HepG2 (cell line): ENCODE measurements around the gene NDOR1. TPM values are rescaled to one million over a fixed set of nuclear protein-coding genes. Genes with fewer than 3 reads are reported as not detected.

Source experiments
- CHCHD3 ChIP-seq: sonication (generic); formaldehyde crosslinking; IDR thresholded peaks from 2 replicates; pipeline ENCODE4 v1.8.0; 2022; ENCODE audit warnings: mild to moderate bottlenecking, missing genetic modification reagents, moderate library complexity
- EHMT2 ChIP-seq: fragments of 200-600 bp; sonication (generic); IDR thresholded peaks from 2 replicates; pipeline ENCODE4 v1.7.0; 2017; ENCODE audit warnings: antibody characterized with exemption, low read depth, low read length, borderline replicate concordance
- ELF4 ChIP-seq: sonication (generic); formaldehyde crosslinking; IDR thresholded peaks from 2 replicates; pipeline ENCODE4 v1.5.0; 2020; ENCODE audit warnings: missing genetic modification reagents, mild to moderate bottlenecking, moderate library complexity, borderline replicate concordance
- GABPB1 ChIP-seq: IDR thresholded peaks from 2 replicates; pipeline ENCODE4 v1.6.1; 2016; ENCODE audit warnings: mild to moderate bottlenecking, missing genetic modification reagents, moderate library complexity, missing compliant biosample characterization
- HIVEP1 ChIP-seq: sonication (generic); formaldehyde crosslinking; IDR thresholded peaks from 2 replicates; pipeline ENCODE4 v1.4.0; 2020; ENCODE audit warnings: mild to moderate bottlenecking, missing genetic modification reagents
- JUNB ChIP-seq: sonication (generic); formaldehyde crosslinking; IDR thresholded peaks from 2 replicates; pipeline ENCODE4 v1.8.0; 2022; ENCODE audit warnings: missing genetic modification reagents, mild to moderate bottlenecking, borderline replicate concordance
- KLF6 ChIP-seq: IDR thresholded peaks from 2 replicates; pipeline ENCODE4 v1.8.0; 2016; ENCODE audit warnings: missing biosample characterization, missing genetic modification reagents
- MAFF ChIP-seq: IDR thresholded peaks from 2 replicates; pipeline ENCODE4 v1.6.1; 2011; ENCODE audit warnings: low read depth, low read length, improper control_type of control experiment
- NFE2L2 ChIP-seq: fragments of 150-350 bp; IDR thresholded peaks from 2 replicates; pipeline ENCODE4 v1.6.1; 2014; ENCODE audit warnings: low read length
- PHF21A ChIP-seq: sonication (generic); formaldehyde crosslinking; IDR thresholded peaks from 2 replicates; pipeline ENCODE4 v1.5.0; 2020; ENCODE audit warnings: mild to moderate bottlenecking, missing genetic modification reagents
- SOX5 ChIP-seq: IDR thresholded peaks from 2 replicates; pipeline ENCODE4 v1.6.1; 2016; ENCODE audit warnings: borderline replicate concordance
- TEAD2 ChIP-seq: sonication (generic); formaldehyde crosslinking; IDR thresholded peaks from 2 replicates; pipeline ENCODE4 v1.9.0; 2021; ENCODE audit warnings: missing genetic modification reagents
- ZNF224 ChIP-seq: sonication (generic); formaldehyde crosslinking; IDR thresholded peaks from 2 replicates; pipeline ENCODE4 v1.5.0; 2020; ENCODE audit warnings: mild to moderate bottlenecking, missing genetic modification reagents
- polyA plus RNA-seq, 8 experiments: library from polyadenylated mRNA; depleted of rRNA in 3 of 8; stranded (reverse) in 7 of 8; unstranded in 1 of 8; fragments of >200 nt; fragmentation: Illumina TruSeq in 4 of 8; extraction: Trizol in 4 of 8; gene quantifications; 2 replicates each; pipeline versions ENCODE4 v1.2.1 to v1.2.3, GENCODE V29; 2011 to 2016; ENCODE audit warnings: low read depth in 4 of 8, missing spikeins in 1 of 8, mixed read lengths in 1 of 8; ENCODE audit not compliant: insufficient read depth in 1 of 8
- total RNA-seq, 5 experiments: library from RNA; depleted of rRNA; stranded (reverse); fragments of >200 nt; fragmentation: Illumina TruSeq; extraction: Trizol; gene quantifications; 2 replicates each; pipeline ENCODE4 v1.2.3, GENCODE V29; 2016; ENCODE audit warnings: low read depth in 1 of 5
- TF ChIP-seq, protein P1 (sequence below): sonication (generic); formaldehyde crosslinking; IDR thresholded peaks from 2 replicates; pipeline ENCODE4 v1.5.1; 2020; ENCODE audit warnings: missing genetic modification reagents, mild to moderate bottlenecking, borderline replicate concordance
- TF ChIP-seq, protein P2 (sequence below): sonication (generic); formaldehyde crosslinking; IDR thresholded peaks from 2 replicates; pipeline ENCODE4 v1.5.0; 2020; ENCODE audit warnings: mild to moderate bottlenecking, missing genetic modification reagents
- TF ChIP-seq, protein P3 (sequence below): sonication (generic); formaldehyde crosslinking; IDR thresholded peaks from 2 replicates; pipeline ENCODE4 v1.5.1; 2020; ENCODE audit warnings: missing genetic modification reagents, mild to moderate bottlenecking, borderline replicate concordance
- TF ChIP-seq, protein P4 (sequence below): conservative IDR thresholded peaks from 2 replicates; pipeline ENCODE4 v1.6.1; 2018; ENCODE audit warnings: missing genetic modification reagents
- TF ChIP-seq, protein P5 (sequence below): sonication (generic); formaldehyde crosslinking; IDR thresholded peaks from 2 replicates; pipeline ENCODE4 v1.4.0; 2020; ENCODE audit warnings: low read depth, missing genetic modification reagents

The NDOR1 gene
- total and polyA plus RNA-seq, 2 of the 13 experiments (the other 11 are each of a cell fraction or from before 2014, with no cell fraction given): 3.6 to 8.7 TPM

DNA sequence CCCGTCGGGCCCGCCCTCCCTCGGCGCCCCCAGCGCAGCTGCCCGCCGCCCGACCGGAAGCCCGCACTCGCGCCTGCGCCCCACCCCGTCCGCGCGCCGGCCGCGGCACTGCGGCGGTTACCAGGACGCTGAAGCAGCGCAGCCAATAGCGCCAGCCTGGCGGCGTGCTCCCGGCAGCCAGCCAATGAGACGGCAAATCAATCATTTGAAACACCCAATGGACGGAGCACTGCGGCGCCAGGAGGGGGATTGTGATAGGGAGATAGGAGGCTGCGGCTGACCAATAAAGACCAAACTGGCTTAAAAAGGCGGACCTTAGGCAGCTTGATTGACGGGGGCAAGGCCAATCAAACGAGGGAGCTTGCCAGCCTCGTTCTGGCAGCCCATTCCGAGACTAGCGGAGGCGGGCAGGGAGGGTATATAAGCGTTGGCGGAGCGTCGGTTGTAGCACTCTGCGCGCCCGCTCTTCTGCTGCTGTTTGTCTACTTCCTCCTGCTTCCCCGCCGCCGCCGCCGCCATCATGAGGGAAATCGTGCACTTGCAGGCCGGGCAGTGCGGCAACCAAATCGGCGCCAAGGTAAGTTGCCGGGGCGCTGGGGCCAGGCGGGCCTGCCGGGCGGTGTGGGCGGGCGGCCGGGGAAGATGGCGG, 35.5 kb downstream of the NDOR1 start, which contains the start of gene TUBB4B (continued):
- TF ChIP-seq, protein P1, sequence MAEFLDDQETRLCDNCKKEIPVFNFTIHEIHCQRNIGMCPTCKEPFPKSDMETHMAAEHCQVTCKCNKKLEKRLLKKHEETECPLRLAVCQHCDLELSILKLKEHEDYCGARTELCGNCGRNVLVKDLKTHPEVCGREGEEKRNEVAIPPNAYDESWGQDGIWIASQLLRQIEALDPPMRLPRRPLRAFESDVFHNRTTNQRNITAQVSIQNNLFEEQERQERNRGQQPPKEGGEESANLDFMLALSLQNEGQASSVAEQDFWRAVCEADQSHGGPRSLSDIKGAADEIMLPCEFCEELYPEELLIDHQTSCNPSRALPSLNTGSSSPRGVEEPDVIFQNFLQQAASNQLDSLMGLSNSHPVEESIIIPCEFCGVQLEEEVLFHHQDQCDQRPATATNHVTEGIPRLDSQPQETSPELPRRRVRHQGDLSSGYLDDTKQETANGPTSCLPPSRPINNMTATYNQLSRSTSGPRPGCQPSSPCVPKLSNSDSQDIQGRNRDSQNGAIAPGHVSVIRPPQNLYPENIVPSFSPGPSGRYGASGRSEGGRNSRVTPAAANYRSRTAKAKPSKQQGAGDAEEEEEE (CRISPR knock-in tag): no peak
- TF ChIP-seq PHF21A: no peak; the same call in 1 of the 2 replicates
- TF ChIP-seq, protein P2, sequence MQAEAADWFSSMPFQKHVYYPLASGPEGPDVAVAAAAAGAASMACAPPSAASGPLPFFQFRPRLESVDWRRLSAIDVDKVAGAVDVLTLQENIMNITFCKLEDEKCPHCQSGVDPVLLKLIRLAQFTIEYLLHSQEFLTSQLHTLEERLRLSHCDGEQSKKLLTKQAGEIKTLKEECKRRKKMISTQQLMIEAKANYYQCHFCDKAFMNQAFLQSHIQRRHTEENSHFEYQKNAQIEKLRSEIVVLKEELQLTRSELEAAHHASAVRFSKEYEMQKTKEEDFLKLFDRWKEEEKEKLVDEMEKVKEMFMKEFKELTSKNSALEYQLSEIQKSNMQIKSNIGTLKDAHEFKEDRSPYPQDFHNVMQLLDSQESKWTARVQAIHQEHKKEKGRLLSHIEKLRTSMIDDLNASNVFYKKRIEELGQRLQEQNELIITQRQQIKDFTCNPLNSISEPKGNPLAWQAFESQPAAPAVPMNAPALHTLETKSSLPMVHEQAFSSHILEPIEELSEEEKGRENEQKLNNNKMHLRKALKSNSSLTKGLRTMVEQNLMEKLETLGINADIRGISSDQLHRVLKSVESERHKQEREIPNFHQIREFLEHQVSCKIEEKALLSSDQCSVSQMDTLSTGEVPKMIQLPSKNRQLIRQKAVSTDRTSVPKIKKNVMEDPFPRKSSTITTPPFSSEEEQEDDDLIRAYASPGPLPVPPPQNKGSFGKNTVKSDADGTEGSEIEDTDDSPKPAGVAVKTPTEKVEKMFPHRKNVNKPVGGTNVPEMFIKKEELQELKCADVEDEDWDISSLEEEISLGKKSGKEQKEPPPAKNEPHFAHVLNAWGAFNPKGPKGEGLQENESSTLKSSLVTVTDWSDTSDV: 0 out of 2 replicates have a peak, but pooled peaks have one; percentile 30
- TF ChIP-seq CHCHD3 (CRISPR knock-in tag): no peak
- TF ChIP-seq, protein P3, sequence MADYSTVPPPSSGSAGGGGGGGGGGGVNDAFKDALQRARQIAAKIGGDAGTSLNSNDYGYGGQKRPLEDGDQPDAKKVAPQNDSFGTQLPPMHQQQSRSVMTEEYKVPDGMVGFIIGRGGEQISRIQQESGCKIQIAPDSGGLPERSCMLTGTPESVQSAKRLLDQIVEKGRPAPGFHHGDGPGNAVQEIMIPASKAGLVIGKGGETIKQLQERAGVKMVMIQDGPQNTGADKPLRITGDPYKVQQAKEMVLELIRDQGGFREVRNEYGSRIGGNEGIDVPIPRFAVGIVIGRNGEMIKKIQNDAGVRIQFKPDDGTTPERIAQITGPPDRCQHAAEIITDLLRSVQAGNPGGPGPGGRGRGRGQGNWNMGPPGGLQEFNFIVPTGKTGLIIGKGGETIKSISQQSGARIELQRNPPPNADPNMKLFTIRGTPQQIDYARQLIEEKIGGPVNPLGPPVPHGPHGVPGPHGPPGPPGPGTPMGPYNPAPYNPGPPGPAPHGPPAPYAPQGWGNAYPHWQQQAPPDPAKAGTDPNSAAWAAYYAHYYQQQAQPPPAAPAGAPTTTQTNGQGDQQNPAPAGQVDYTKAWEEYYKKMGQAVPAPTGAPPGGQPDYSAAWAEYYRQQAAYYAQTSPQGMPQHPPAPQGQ (CRISPR knock-in tag): no peak
- TF ChIP-seq, protein P4, sequence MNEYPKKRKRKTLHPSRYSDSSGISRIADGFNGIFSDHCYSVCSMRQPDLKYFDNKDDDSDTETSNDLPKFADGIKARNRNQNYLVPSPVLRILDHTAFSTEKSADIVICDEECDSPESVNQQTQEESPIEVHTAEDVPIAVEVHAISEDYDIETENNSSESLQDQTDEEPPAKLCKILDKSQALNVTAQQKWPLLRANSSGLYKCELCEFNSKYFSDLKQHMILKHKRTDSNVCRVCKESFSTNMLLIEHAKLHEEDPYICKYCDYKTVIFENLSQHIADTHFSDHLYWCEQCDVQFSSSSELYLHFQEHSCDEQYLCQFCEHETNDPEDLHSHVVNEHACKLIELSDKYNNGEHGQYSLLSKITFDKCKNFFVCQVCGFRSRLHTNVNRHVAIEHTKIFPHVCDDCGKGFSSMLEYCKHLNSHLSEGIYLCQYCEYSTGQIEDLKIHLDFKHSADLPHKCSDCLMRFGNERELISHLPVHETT (CRISPR knock-in tag): no peak
- no peak for TF ChIP-seq NFE2L2
- TF ChIP-seq GABPB1 (CRISPR knock-in tag): peak; percentile 89
- no peak for TF ChIP-seq ELF4 (CRISPR knock-in tag)
- no peak for TF ChIP-seq HIVEP1 (CRISPR knock-in tag)
- TF ChIP-seq MAFF: no peak
- no peak for TF ChIP-seq JUNB (CRISPR knock-in tag)
- TF ChIP-seq TEAD2 (CRISPR knock-in tag): 0 out of 2 replicates have a peak, but pooled peaks have one; percentile 76
- TF ChIP-seq, protein P5, sequence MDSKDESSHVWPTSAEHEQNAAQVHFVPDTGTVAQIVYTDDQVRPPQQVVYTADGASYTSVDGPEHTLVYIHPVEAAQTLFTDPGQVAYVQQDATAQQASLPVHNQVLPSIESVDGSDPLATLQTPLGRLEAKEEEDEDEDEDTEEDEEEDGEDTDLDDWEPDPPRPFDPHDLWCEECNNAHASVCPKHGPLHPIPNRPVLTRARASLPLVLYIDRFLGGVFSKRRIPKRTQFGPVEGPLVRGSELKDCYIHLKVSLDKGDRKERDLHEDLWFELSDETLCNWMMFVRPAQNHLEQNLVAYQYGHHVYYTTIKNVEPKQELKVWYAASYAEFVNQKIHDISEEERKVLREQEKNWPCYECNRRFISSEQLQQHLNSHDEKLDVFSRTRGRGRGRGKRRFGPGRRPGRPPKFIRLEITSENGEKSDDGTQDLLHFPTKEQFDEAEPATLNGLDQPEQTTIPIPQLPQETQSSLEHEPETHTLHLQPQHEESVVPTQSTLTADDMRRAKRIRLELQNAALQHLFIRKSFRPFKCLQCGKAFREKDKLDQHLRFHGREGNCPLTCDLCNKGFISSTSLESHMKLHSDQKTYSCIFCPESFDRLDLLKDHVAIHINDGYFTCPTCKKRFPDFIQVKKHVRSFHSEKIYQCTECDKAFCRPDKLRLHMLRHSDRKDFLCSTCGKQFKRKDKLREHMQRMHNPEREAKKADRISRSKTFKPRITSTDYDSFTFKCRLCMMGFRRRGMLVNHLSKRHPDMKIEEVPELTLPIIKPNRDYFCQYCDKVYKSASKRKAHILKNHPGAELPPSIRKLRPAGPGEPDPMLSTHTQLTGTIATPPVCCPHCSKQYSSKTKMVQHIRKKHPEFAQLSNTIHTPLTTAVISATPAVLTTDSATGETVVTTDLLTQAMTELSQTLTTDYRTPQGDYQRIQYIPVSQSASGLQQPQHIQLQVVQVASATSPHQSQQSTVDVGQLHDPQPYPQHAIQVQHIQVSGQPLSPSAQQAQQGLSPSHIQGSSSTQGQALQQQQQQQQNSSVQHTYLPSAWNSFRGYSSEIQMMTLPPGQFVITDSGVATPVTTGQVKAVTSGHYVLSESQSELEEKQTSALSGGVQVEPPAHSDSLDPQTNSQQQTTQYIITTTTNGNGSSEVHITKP (CRISPR knock-in tag): no peak
- TF ChIP-seq SOX5 (CRISPR knock-in tag): 0 out of 2 replicates have a peak, but pooled peaks have one; percentile 30
- peak; percentile 70; the same call in 1 of the 2 replicates for TF ChIP-seq KLF6 (CRISPR knock-in tag)
- TF ChIP-seq ZNF224 (CRISPR knock-in tag): peak; percentile 59; the same call in 1 of the 2 replicates
- no peak for TF ChIP-seq EHMT2
